ENCODE results near the gene AKR1B15.

DNA sequence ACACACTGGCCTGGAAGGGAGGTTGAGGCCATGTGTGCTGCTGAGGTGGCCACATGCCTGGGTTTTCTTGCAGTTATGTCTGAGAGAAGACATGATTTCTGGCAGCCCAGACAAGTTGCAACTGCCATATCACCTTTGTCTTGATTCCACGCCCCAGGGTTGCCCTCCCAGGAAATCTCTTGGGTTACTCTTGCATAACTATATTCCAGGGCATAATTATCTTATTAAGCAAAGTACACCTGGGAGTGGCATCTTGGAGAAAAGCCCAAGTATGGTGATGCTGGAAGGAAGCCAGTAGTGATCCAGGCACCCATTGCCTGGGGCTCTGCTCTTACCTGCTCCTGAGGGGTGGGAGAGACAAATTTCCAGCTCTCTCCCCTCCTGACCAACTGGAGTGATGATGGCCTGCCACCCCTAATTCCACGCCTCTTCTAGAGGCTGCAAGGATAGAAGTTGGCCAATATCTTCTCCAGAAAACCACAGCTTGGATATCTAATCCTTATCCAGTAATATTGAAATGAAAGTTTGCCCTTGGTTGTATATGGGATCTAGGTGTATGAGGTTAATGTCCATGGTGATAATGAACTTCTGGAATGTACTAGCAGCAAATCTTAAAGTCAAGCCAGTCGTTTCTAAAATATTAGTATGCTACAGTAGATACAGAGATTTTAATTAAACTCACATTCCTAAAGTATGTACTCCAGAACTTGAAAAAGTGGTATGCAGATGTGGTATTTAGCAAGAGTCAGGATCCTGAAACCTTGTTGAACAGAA is 16.5 kb upstream of the AKR1B15 start:
- TF ChIP-seq EZH2 (IDR thresholded peaks at IDR 0.05; ENCODE audit: borderline replicate concordance, low read length): no peak
- TF ChIP-seq CTCF (IDR thresholded peaks at IDR 0.05; ENCODE audit: low read length): no peak
